H9 (cell line): Measurements from ENCODE around the gene OLIG2. TPM values are rescaled to one million over a fixed set of nuclear protein-coding genes. Genes with fewer than 3 reads are reported as not detected.

Experiments used
- DNase-seq: peaks from one replicate; pipeline ENCODE4 v3.0.0-alpha.2; 2017
- H2AFZ ChIP-seq: one replicate; pipeline ENCODE4 v1.6.1; 2013; ENCODE audit warnings: mild to moderate bottlenecking, low read length, control low read depth, moderate library complexity
- H2AK5ac ChIP-seq: 2 replicates; pipeline ENCODE4 v1.6.1; 2013; ENCODE audit warnings: low read length, control low read depth, mixed read lengths; ENCODE audit not compliant: insufficient read length
- H2BK120ac ChIP-seq: one replicate; pipeline ENCODE4 v1.6.1; 2013; ENCODE audit warnings: low read depth, mild to moderate bottlenecking, low read length, control low read depth, inconsistent platforms; ENCODE audit not compliant: poor library complexity, severe bottlenecking
- H2BK12ac ChIP-seq: 2 replicates; pipeline ENCODE4 v1.6.1; 2013; ENCODE audit warnings: low read length, control low read depth, mixed read lengths, low read depth; ENCODE audit not compliant: insufficient read length
- H2BK15ac ChIP-seq: 2 replicates; pipeline ENCODE4 v1.6.1; 2013; ENCODE audit warnings: low read depth, low read length, control low read depth
- H2BK20ac ChIP-seq: one replicate; pipeline ENCODE4 v1.6.1; 2013; ENCODE audit warnings: low read depth, mild to moderate bottlenecking, low read length, control low read depth, inconsistent platforms; ENCODE audit not compliant: poor library complexity, severe bottlenecking
- H2BK5ac ChIP-seq: 2 replicates; pipeline ENCODE4 v1.6.1; 2013; ENCODE audit warnings: low read length, control low read depth, mixed read lengths; ENCODE audit not compliant: insufficient read length
- H3K14ac ChIP-seq: 2 replicates; pipeline ENCODE4 v1.6.1; 2013; ENCODE audit warnings: low read length, control low read depth; ENCODE audit not compliant: insufficient read depth
- H3K18ac ChIP-seq: 2 replicates; pipeline ENCODE4 v1.6.1; 2013; ENCODE audit warnings: low read depth, mild to moderate bottlenecking, mixed read lengths, low read length, control low read depth; ENCODE audit not compliant: insufficient read length
- H3K23ac ChIP-seq: 2 replicates; pipeline ENCODE4 v1.6.1; 2013; ENCODE audit warnings: low read length, control low read depth, mixed read lengths, low read depth; ENCODE audit not compliant: insufficient read length
- H3K23me2 ChIP-seq: 2 replicates; pipeline ENCODE4 v1.6.1; 2013; ENCODE audit warnings: low read depth, mild to moderate bottlenecking, mixed read lengths, low read length, control low read depth; ENCODE audit not compliant: insufficient read length, poor library complexity, severe bottlenecking
- H3K27ac ChIP-seq: 2 replicates; pipeline ENCODE4 v1.5.1; 2013; ENCODE audit warnings: low read length, control low read depth, mixed read lengths, low read depth; ENCODE audit not compliant: insufficient read length
- H3K27me3 ChIP-seq: 2 replicates; pipeline ENCODE4 v1.6.1; 2013; ENCODE audit warnings: low read length, control low read depth, inconsistent platforms; ENCODE audit not compliant: insufficient read depth
- H3K4ac ChIP-seq: 2 replicates; pipeline ENCODE4 v1.6.1; 2013; ENCODE audit warnings: low read depth, mild to moderate bottlenecking, control low read depth, inconsistent platforms, low read length, moderate library complexity
- H3K4me1 ChIP-seq: 2 replicates; pipeline ENCODE4 v1.6.1; 2013; ENCODE audit warnings: low read length, control low read depth, inconsistent platforms; ENCODE audit not compliant: insufficient read depth
- H3K4me2 ChIP-seq: 2 replicates; pipeline ENCODE4 v1.6.1; 2013; ENCODE audit warnings: low read length, control low read depth, mixed read lengths; ENCODE audit not compliant: insufficient read length, insufficient read depth
- H3K56ac ChIP-seq: 2 replicates; pipeline ENCODE4 v1.6.1; 2013; ENCODE audit warnings: low read depth, mild to moderate bottlenecking, mixed read lengths, low read length, control low read depth; ENCODE audit not compliant: insufficient read length
- H3K79me1 ChIP-seq: 2 replicates; pipeline ENCODE4 v1.6.1; 2013; ENCODE audit warnings: low read depth, mild to moderate bottlenecking, moderate library complexity, low read length, control low read depth, inconsistent platforms; ENCODE audit not compliant: insufficient read depth, poor library complexity, severe bottlenecking
- H3K79me2 ChIP-seq: 2 replicates; pipeline ENCODE4 v1.6.1; 2013; ENCODE audit warnings: low read length, control low read depth, inconsistent platforms; ENCODE audit not compliant: insufficient read depth
- H3K9ac ChIP-seq: 2 replicates; pipeline ENCODE4 v1.6.1; 2013; ENCODE audit warnings: low read length, control low read depth, mixed read lengths; ENCODE audit not compliant: insufficient read length; ENCODE audit errors: extremely low read depth
- H3K9me3 ChIP-seq: one replicate; pipeline ENCODE4 v1.6.1; 2013; ENCODE audit warnings: low read depth, low read length, inconsistent platforms; ENCODE audit not compliant: control insufficient read depth
- H3T11ph ChIP-seq: one replicate; pipeline ENCODE4 v1.6.1; 2013; ENCODE audit warnings: mild to moderate bottlenecking, low read length, control low read depth, inconsistent platforms
- H4K20me1 ChIP-seq: one replicate; pipeline ENCODE4 v1.6.1; 2013; ENCODE audit not compliant: control insufficient read depth, insufficient read length, insufficient read depth
- H4K5ac ChIP-seq: 2 replicates; pipeline ENCODE4 v1.6.1; 2013; ENCODE audit warnings: low read depth, mild to moderate bottlenecking, mixed read lengths, low read length, control low read depth; ENCODE audit not compliant: insufficient read length
- H4K8ac ChIP-seq: replicated peaks from 2 replicates; pipeline ENCODE4 v1.6.1; 2013; ENCODE audit warnings: low read length, control low read depth, mixed read lengths, low read depth; ENCODE audit not compliant: insufficient read length
- H4K91ac ChIP-seq: 2 replicates; pipeline ENCODE4 v1.6.1; 2013; ENCODE audit warnings: low read depth, mild to moderate bottlenecking, moderate library complexity, mixed read lengths, low read length, control low read depth; ENCODE audit not compliant: insufficient read length
- H3K27ac Mint-ChIP-seq, 3 experiments: 2 replicates in 2 of 3; 3 replicates in 1 of 3; pipeline ENCODE4 v1.8.0; 2020 to 2021; ENCODE audit warnings: mixed read lengths in 3 of 3, mild to moderate bottlenecking in 1 of 3, moderate library complexity in 1 of 3
- H3K27me3 Mint-ChIP-seq: 2 replicates; pipeline ENCODE4 v1.8.0; 2021; ENCODE audit warnings: low read depth, mild to moderate bottlenecking, moderate library complexity, mixed read lengths
- H3K36me3 Mint-ChIP-seq, 3 experiments: 2 replicates in 2 of 3; 3 replicates in 1 of 3; pipeline ENCODE4 v1.8.0; 2020 to 2021; ENCODE audit warnings: low read depth in 3 of 3, mixed read lengths in 3 of 3; ENCODE audit not compliant: insufficient read depth in 1 of 3
- H3K4me1 Mint-ChIP-seq, 2 experiments: 2 replicates each; pipeline ENCODE4 v1.8.0; 2020; ENCODE audit warnings: mixed read lengths in 2 of 2
- H3K4me3 Mint-ChIP-seq, 2 experiments: 2 replicates in 1 of 2; 3 replicates in 1 of 2; pipeline ENCODE4 v1.8.0; 2020 to 2021; ENCODE audit warnings: mild to moderate bottlenecking in 2 of 2, mixed read lengths in 2 of 2, moderate library complexity in 1 of 2
- H3K9me3 Mint-ChIP-seq, 2 experiments: 2 replicates in 1 of 2; 3 replicates in 1 of 2; pipeline ENCODE4 v1.8.0; 2020; ENCODE audit warnings: mild to moderate bottlenecking in 2 of 2, mixed read lengths in 2 of 2, moderate library complexity in 1 of 2
- WGBS: extraction: QIAGEN DNeasy Blood & Tissue Kit; methylation state at CpG from one replicate; pipeline ENCODE4 v1.1.7; 2013; ENCODE audit warnings: missing lambda C conversion rate, low lambda C conversion rate, mixed read lengths; ENCODE audit not compliant: insufficient read length; ENCODE audit errors: extremely low coverage; 5-methylcytosine and 5-hydroxymethylcytosine counted together
- total RNA-seq: library from RNA; stranded (reverse); gene quantifications from 2 replicates; pipeline ENCODE4 v1.2.1, GENCODE V29; 2021
- TF ChIP-seq, protein P1 (sequence below): fragments of 200-600 bp; sonication (generic); conservative IDR thresholded peaks from 3 replicates; pipeline ENCODE4 v1.8.0; 2021; ENCODE audit warnings: antibody characterized with exemption, mild to moderate bottlenecking

OLIG2 gene
- total RNA-seq, 1 experiment from 2014 or later = 1.4 TPM

- H4K5ac ChIP-seq = no peak overlapping the region
- no peak overlapping the region for H3K23ac ChIP-seq
- Mint-ChIP-seq H3K4me1 (peaks cover 18 to 20% of the 10 kb centered on the region in 2 experiments), H3K27ac (no peak overlapping the region), H3K9me3 (no peaks in the 10 kb centered on the region; a peak in 2 of 5 replicates), H3K36me3 (no peaks in the 10 kb centered on the region; a peak in 1 of 7 replicates), H3K4me3 (no peak overlapping the region), H3K27me3 (peaks cover 53% of the 10 kb centered on the region)
- no peak overlapping the region for H4K8ac ChIP-seq
- H3K14ac ChIP-seq = no peak overlapping the region
- H3K79me2 ChIP-seq = no peaks in the 10 kb centered on the region
- H3K9ac ChIP-seq = no peak overlapping the region
- no peak overlapping the region for H2AK5ac ChIP-seq
- H3K27me3 ChIP-seq = no peaks in the 10 kb centered on the region; the same call in 1 of the 2 replicates
- no peak overlapping the region for H3K56ac ChIP-seq
- H3K79me1 ChIP-seq = no peaks in the 10 kb centered on the region
- H4K20me1 ChIP-seq = no peaks in the 10 kb centered on the region
- no peak for DNase-seq
- H3K27ac ChIP-seq = no peak overlapping the region
- H2BK120ac ChIP-seq = no peak overlapping the region
- H3K4ac ChIP-seq = no peak overlapping the region
- WGBS = no CpG with 5 or more reads among the region's 2 CpGs
- no peak overlapping the region for H2BK5ac ChIP-seq
- H3K23me2 ChIP-seq = no peaks in the 10 kb centered on the region
- no peak overlapping the region for H4K91ac ChIP-seq
- H2AFZ ChIP-seq = no peak overlapping the region
- TF ChIP-seq, protein P1, sequence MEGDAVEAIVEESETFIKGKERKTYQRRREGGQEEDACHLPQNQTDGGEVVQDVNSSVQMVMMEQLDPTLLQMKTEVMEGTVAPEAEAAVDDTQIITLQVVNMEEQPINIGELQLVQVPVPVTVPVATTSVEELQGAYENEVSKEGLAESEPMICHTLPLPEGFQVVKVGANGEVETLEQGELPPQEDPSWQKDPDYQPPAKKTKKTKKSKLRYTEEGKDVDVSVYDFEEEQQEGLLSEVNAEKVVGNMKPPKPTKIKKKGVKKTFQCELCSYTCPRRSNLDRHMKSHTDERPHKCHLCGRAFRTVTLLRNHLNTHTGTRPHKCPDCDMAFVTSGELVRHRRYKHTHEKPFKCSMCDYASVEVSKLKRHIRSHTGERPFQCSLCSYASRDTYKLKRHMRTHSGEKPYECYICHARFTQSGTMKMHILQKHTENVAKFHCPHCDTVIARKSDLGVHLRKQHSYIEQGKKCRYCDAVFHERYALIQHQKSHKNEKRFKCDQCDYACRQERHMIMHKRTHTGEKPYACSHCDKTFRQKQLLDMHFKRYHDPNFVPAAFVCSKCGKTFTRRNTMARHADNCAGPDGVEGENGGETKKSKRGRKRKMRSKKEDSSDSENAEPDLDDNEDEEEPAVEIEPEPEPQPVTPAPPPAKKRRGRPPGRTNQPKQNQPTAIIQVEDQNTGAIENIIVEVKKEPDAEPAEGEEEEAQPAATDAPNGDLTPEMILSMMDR = no peak
- H3K18ac ChIP-seq = no peak overlapping the region
- H3K4me1 ChIP-seq = peaks cover 3% of the 10 kb centered on the region; the same call in 1 of the 2 replicates
- H3K4me2 ChIP-seq = no peak overlapping the region
- H3T11ph ChIP-seq = no peak overlapping the region
- no peak overlapping the region for H2BK12ac ChIP-seq
- H2BK20ac ChIP-seq = no peak overlapping the region
- no peak overlapping the region for H2BK15ac ChIP-seq
- no peaks in the 10 kb centered on the region for H3K9me3 ChIP-seq
These were observed 16.2 kb downstream of the OLIG2 start for GRCh38 chr21:33041981-33042380.
